ENCODE results near the gene PANK2. TPM values are rescaled to one million over a fixed set of nuclear protein-coding genes. Genes with fewer than 3 reads are reported as not detected.
A peak's percentile ranks its signal among the peaks of the same experiment; 100 is the strongest.

Gene PANK2
- total RNA-seq, 1 experiment from 2014 or later: 62.7 TPM

- TF ChIP-seq NFYB (CRISPR knock-in tag; conservative IDR thresholded peaks at IDR 0.05; ENCODE audit: low read depth) (no peak), NR2C2 (CRISPR knock-in tag; IDR thresholded peaks at IDR 0.05) (no peak), MXD4 (CRISPR knock-in tag; IDR thresholded peaks at IDR 0.05; ENCODE audit: borderline replicate concordance) (no peak), E2F4 (CRISPR knock-in tag; IDR thresholded peaks at IDR 0.05; ENCODE audit: borderline replicate concordance, low read depth) (no peak), ZNF121 (CRISPR knock-in tag; IDR thresholded peaks at IDR 0.05) (no peak), CREB1 (CRISPR knock-in tag; IDR thresholded peaks at IDR 0.05) (no peak), USF1 (CRISPR knock-in tag; IDR thresholded peaks at IDR 0.05) (no peak), USF2 (CRISPR knock-in tag; IDR thresholded peaks at IDR 0.05) (no peak)
These were observed 11.0 kb downstream of the PANK2 start (continued) for GRCh38 chr20:3900187-3900604.

- no peaks in the 10 kb centered on the region for H3K27me3 Mint-ChIP-seq (ENCODE audit: low read depth)
- CTCF ChIA-PET: no interaction called here
These were observed 12.0 kb downstream of the PANK2 start for GRCh38 chr20:3901028-3901705.

GRCh38 chr20:3901706-3902440, 12.7 kb downstream of the PANK2 start:
- DNase-seq (ENCODE audit: low spot score) (no peak), ATAC-seq (no peak)
- Mint-ChIP-seq H3K9me3 (no peaks in the 10 kb centered on the region), H3K4me1 (peaks cover 55% of the 10 kb centered on the region), H3K27ac (peak overlapping the region; percentile 15), H3K36me3 (0 out of 2 replicates have a peak, but pooled peaks cover 4% of the 10 kb centered on the region), H3K27me3 (ENCODE audit: low read depth) (no peaks in the 10 kb centered on the region), H3K4me3 (no peak overlapping the region)
- CTCF ChIA-PET: no interaction called here
- POLR2A ChIA-PET: no interaction called here
- TF ChIP-seq CREB1 (CRISPR knock-in tag; IDR thresholded peaks at IDR 0.05) (no peak), SMAD3 (CRISPR knock-in tag; IDR thresholded peaks at IDR 0.05; ENCODE audit: borderline replicate concordance) (no peak), NFE2L1 (CRISPR knock-in tag; IDR thresholded peaks at IDR 0.05) (no peak), GABPB1 (CRISPR knock-in tag; IDR thresholded peaks at IDR 0.05) (no peak), MYBL2 (CRISPR knock-in tag; IDR thresholded peaks at IDR 0.05) (no peak), KAT7 (CRISPR knock-in tag; IDR thresholded peaks at IDR 0.05; ENCODE audit: borderline replicate concordance) (no peak), ZNF396 (CRISPR knock-in tag; IDR thresholded peaks at IDR 0.05; ENCODE audit: borderline replicate concordance) (no peak), ATF6 (CRISPR knock-in tag; IDR thresholded peaks at IDR 0.05) (no peak), ZNF219 (CRISPR knock-in tag; IDR thresholded peaks at IDR 0.05; ENCODE audit: borderline replicate concordance) (no peak), NFATC4 (CRISPR knock-in tag; IDR thresholded peaks at IDR 0.05) (no peak), ZNF416 (CRISPR knock-in tag; IDR thresholded peaks at IDR 0.05) (no peak), IRF1 (CRISPR knock-in tag; IDR thresholded peaks at IDR 0.05) (no peak), ZNF423 (CRISPR knock-in tag; IDR thresholded peaks at IDR 0.05) (no peak)

More at GRCh38 chr20:3901028-3901705, 12.0 kb downstream of the PANK2 start:
- POLR2A ChIA-PET: no interaction called here
- ATAC-seq: no peak
- TF ChIP-seq ZNF121 (CRISPR knock-in tag; IDR thresholded peaks at IDR 0.05): peak; percentile 49; the same call in 1 of the 2 replicates
- no peak for TF ChIP-seq GTF2I (CRISPR knock-in tag; conservative IDR thresholded peaks at IDR 0.05)
- no peak for TF ChIP-seq ATF6 (CRISPR knock-in tag; IDR thresholded peaks at IDR 0.05)
- Mint-ChIP-seq H3K9me3 (no peaks in the 10 kb centered on the region), H3K4me1 (peaks cover 62% of the 10 kb centered on the region), H3K27ac (peak overlapping the region; percentile 15), H3K4me3 (no peak overlapping the region), H3K36me3 (0 out of 2 replicates have a peak, but pooled peaks cover 7% of the 10 kb centered on the region)
- no peak for DNase-seq (ENCODE audit: low spot score)
